Measurements from ENCODE around the gene AMIGO1.

The AMIGO1 gene

DNA sequence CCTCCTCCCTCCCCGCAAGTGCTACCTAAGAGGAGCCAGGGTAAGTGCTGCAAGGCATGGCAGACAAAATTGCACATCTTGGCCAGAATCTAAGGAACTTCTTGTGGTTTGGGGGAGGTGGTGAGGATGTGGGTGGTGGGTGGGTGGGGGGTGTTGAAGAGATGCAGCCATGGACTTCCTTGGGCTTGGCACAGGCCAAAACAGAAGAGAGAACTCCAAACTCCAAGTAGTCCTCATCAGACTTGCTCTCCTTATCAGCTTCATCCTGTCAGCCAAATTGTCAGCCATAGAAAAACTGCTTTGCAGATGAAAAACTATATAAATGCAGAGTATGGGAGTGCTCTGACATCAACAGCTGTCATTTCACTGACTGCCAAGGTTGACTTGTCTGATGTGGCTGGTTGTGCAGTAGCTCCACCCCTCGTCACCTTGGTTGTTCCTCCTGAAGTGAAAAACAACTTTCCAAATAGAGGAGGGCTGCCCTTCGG lies 7.1 kb downstream of the AMIGO1 start:
- DNase-seq (ENCODE audit: low read depth in 2 of 2), result no peak
- no peak overlapping the region for H3K4me3 ChIP-seq (replicated peaks in 1 of 2; ENCODE audit: low read depth in 2 of 2, low read length in 2 of 2)

DNA sequence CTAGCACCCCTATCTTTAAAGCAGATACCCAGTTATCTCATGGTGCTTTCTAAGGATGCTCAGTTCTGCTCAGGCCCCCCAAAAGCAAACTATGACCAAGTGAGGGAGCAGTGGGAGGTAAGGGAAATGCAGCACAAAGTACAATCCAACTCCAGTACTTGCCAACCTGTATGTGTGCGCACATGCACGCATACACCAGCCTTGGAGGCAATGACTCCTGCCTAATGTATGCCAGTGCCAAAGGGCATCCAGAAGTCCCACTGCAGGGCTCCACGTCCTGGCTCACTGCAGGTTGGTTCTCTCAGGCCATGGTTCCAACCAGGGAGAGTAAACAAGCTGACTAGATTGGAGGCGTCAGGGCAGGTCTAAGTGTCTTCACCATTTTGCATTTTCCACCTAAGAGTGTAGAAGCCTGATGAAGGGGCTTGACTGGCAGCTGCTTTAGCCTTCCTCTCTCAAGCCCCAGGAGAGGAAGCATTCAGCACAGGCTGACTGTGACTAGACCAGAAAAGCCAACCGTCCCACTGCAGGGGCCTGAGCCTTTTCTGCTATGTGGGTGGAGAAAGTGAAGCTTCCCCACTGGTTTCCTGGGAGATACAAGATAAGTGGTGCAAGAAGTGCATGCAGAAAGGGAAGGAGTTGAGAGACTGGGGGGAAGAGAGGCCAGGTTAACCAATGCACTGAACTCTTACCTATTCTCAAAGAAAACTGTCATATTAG lies 7.7 kb downstream of the AMIGO1 start:
- no peak overlapping the region for H3K4me3 ChIP-seq (replicated peaks in 1 of 2; ENCODE audit: low read depth in 2 of 2, low read length in 2 of 2)
- TF ChIP-seq, protein P1, sequence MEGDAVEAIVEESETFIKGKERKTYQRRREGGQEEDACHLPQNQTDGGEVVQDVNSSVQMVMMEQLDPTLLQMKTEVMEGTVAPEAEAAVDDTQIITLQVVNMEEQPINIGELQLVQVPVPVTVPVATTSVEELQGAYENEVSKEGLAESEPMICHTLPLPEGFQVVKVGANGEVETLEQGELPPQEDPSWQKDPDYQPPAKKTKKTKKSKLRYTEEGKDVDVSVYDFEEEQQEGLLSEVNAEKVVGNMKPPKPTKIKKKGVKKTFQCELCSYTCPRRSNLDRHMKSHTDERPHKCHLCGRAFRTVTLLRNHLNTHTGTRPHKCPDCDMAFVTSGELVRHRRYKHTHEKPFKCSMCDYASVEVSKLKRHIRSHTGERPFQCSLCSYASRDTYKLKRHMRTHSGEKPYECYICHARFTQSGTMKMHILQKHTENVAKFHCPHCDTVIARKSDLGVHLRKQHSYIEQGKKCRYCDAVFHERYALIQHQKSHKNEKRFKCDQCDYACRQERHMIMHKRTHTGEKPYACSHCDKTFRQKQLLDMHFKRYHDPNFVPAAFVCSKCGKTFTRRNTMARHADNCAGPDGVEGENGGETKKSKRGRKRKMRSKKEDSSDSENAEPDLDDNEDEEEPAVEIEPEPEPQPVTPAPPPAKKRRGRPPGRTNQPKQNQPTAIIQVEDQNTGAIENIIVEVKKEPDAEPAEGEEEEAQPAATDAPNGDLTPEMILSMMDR (IDR thresholded peaks at IDR 0.05; ENCODE audit: low read depth, low read length), result no peak
- DNase-seq (ENCODE audit: low read depth in 2 of 2), result no peak

More for the DNA sequence above, 7.1 kb downstream of the AMIGO1 start:
- TF ChIP-seq, protein P1 (IDR thresholded peaks at IDR 0.05; ENCODE audit: low read depth, low read length), result no peak

DNA sequence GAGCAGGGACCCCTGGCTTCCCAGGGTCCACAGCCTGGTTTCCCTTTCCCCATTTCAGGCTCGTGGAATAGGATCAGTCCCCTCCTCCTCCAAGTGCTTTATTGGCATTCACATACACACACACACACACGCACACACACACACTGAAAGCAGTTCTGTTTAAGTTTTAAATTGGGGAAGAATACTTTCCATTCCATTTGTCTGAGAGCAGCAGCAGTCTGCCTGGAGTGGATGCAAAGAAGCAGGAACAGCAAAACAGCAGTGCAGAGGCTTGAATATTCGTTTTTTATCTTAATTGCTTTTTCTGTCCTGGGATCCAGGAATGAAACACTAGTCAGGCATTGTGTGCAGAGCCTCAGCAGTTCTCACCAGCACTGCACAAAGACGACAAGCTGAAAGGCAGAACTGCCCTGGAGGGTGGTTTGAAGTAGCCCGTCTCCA lies 8.6 kb downstream of the AMIGO1 start:
- no peak overlapping the region for H3K4me3 ChIP-seq (replicated peaks in 1 of 2; ENCODE audit: low read depth in 2 of 2, low read length in 2 of 2)
- TF ChIP-seq, protein P1 (IDR thresholded peaks at IDR 0.05; ENCODE audit: low read depth, low read length), result no peak
- DNase-seq (ENCODE audit: low read depth in 2 of 2), result no peak

DNA sequence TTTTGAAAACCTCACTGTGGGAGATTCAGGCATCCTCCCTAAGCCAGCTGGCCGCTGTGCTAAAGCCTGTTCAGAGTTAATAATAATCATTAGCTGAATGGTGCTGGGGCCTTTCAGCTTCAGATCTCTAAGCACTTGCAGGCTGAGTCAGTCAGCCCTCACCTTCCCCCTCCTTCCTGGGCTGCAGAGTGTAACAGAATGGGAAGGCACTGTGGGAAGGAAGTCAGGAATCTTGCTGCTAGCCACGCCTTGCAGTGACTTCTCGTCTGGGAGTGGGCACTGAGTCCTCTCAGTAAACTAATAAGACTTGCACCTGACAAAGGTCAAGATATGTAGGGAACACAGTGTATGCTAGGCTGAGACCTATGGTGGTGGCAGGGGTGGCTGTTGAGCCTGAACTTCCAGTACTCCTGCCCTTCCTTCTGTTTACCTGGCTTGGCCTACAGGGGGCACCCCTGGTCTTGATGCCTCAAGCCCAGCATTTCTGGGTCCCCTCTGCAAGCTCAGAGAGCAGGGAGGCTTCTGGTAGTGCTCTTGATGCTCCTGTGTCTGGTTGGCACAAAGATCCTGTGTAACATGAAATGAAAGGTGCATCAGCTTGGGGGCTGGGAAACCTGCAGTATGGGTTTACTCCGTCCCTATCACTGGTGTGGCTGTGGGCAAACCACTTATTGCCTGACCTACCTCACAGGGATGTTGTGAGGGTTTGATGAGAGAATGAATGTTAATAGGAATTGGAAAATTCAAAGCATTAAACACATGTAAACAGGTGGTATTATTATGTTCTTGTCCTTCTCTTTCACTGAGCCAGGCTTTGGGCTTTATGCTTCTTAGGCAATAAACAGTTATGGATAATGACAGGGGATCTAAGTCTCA lies 9.6 kb downstream of the AMIGO1 start:
- DNase-seq (ENCODE audit: low read depth in 2 of 2), result peak; percentile 46 to 50
- H3K4me3 ChIP-seq (replicated peaks in 1 of 2; ENCODE audit: low read depth in 2 of 2, low read length in 2 of 2), result no peak overlapping the region
- TF ChIP-seq, protein P1 (IDR thresholded peaks at IDR 0.05; ENCODE audit: low read depth, low read length), result peak; percentile 61

DNA sequence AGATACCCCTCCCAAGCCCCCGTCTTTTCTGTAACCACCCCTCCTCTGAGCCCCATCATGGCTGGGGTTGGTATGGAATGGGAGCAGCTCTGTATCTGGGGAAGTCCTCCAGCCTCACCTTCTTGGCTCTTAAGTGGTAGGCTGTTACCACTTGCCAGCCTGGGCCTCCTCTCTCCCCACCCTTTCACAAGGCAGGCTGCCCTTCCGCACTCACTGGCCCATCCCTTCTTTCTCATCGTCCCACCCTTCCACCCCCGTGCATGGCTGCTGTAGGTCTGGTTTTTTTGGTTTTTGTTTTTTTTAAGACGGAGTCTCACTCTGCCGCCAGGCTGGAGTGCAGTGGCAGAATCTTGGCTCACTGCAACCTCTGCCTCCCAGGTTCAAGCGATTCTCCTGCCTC lies 10.4 kb downstream of the AMIGO1 start:
- DNase-seq (ENCODE audit: low read depth in 2 of 2), result no peak
- H3K4me3 ChIP-seq (replicated peaks in 1 of 2; ENCODE audit: low read depth in 2 of 2, low read length in 2 of 2), result no peak overlapping the region
- TF ChIP-seq, protein P1 (IDR thresholded peaks at IDR 0.05; ENCODE audit: low read depth, low read length), result no peak

DNA sequence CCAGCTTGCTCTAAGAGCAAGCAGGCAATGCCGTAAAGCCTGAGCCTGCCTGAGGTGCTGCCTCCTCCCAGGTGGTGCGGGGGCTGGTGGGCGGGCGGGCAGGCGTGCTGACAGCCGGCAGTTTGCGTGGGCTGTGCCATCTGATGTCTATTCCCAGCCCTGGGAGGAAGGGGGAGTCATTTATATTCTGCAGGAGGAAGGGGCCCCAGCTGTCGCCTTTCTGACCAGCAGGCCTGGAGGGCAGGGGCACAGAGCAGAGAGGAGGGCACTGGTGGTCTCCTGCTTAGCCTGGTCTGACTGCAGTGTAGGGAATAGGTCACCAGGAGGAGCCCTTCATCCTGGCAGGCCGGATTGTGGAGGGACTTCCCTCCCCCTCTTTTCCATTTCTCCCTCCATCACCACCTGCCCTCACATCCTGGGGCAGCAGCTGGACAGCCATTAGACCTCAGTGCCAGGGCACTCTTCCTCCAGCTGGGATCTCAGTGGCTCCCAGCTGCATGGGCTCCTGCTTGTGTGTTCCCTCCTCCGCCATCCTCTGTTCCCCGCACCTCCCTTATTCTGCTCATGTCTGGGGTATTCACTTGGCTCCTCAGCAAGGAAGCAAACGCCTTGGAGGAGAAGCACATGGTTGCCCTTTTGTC lies 11.2 kb downstream of the AMIGO1 start:
- TF ChIP-seq, protein P1 (IDR thresholded peaks at IDR 0.05; ENCODE audit: low read depth, low read length), result peak; percentile 77
- H3K4me3 ChIP-seq (replicated peaks in 1 of 2; ENCODE audit: low read depth in 2 of 2, low read length in 2 of 2), result no peak overlapping the region
- DNase-seq (ENCODE audit: low read depth in 2 of 2), result peak; percentile 36 to 45

Measured in cardiac fibroblast (primary cell).